GM23248 (cell line): ENCODE data around the gene PTPRT.

Experiments
- EZH2 ChIP-seq: fragments of 200-600 bp; sonication (generic); IDR thresholded peaks from 2 replicates; pipeline ENCODE4 v1.6.1; 2018; ENCODE audit warnings: antibody characterized with exemption, mild to moderate bottlenecking; ENCODE audit not compliant: insufficient read depth, poor library complexity, severe bottlenecking
- EZH2phosphoT487 ChIP-seq: fragments of 200-600 bp; sonication (generic); IDR thresholded peaks from 2 replicates; pipeline ENCODE4 v1.6.1; 2018; ENCODE audit warnings: antibody characterized with exemption, moderate library complexity, mild to moderate bottlenecking, low read depth; ENCODE audit not compliant: insufficient read depth

GRCh38 chr20:42370075-42370474, 819.6 kb downstream of the PTPRT start:
- no peak for TF ChIP-seq EZH2
- TF ChIP-seq EZH2phosphoT487, result no peak
